Natural killer cell (primary cell): ENCODE measurements around the gene OVCH1. TPM values are rescaled to one million over a fixed set of nuclear protein-coding genes. Genes with fewer than 3 reads are reported as not detected.

Source experiments
- ATAC-seq, 3 donors: fragments of 150-1000 bp in 2 of 3; fragments of 200-7000 bp in 1 of 3; cut with Tn5 transposase; 1 replicate in 1 of 3; 2 replicates in 2 of 3; pipeline ENCODE4 v1.10.0; 2021; ENCODE audit warnings: mild to moderate bottlenecking in 2 of 3, moderate library complexity in 2 of 3
- DNase-seq, 2 donors: peaks; one replicate each; pipeline versions ENCODE4 v3.0.0 to v3.0.0-alpha.2; 2013 to 2021; ENCODE audit warnings: mixed read lengths in 1 of 2
- H3K27ac ChIP-seq: one replicate; pipeline ENCODE4 v1.5.1; 2013; ENCODE audit warnings: mild to moderate bottlenecking, low read length
- H3K27me3 ChIP-seq: one replicate; pipeline ENCODE4 v1.6.1; 2013; ENCODE audit warnings: low read length; ENCODE audit not compliant: control insufficient read depth, insufficient read depth
- H3K36me3 ChIP-seq: one replicate; pipeline ENCODE4 v1.6.1; 2013; ENCODE audit warnings: low read length; ENCODE audit not compliant: control insufficient read depth, insufficient read depth
- H3K4me1 ChIP-seq: one replicate; pipeline ENCODE4 v1.6.1; 2013; ENCODE audit warnings: low read length; ENCODE audit not compliant: control insufficient read depth, insufficient read depth
- H3K4me3 ChIP-seq: one replicate; pipeline ENCODE4 v1.5.1; 2013; ENCODE audit warnings: low read length
- H3K9me3 ChIP-seq: one replicate; pipeline ENCODE4 v1.6.1; 2013; ENCODE audit warnings: low read length; ENCODE audit not compliant: control insufficient read depth, insufficient read depth
- H3K27ac Mint-ChIP-seq, 2 donors: one replicate each; pipeline ENCODE4 v1.8.0; 2022; ENCODE audit warnings: mild to moderate bottlenecking in 2 of 2, mixed read lengths in 2 of 2, moderate library complexity in 1 of 2
- H3K27me3 Mint-ChIP-seq, 2 donors: one replicate each; pipeline ENCODE4 v1.8.0; 2022; ENCODE audit warnings: low read depth in 2 of 2, mixed read lengths in 2 of 2
- H3K36me3 Mint-ChIP-seq: one replicate; pipeline ENCODE4 v1.8.0; 2022; ENCODE audit warnings: mixed read lengths
- H3K4me1 Mint-ChIP-seq, 2 donors: one replicate each; pipeline ENCODE4 v1.8.0; 2022; ENCODE audit warnings: mixed read lengths in 2 of 2
- H3K4me3 Mint-ChIP-seq: one replicate; pipeline ENCODE4 v1.8.0; 2022; ENCODE audit warnings: mild to moderate bottlenecking, moderate library complexity, mixed read lengths
- H3K9me3 Mint-ChIP-seq, 2 donors: one replicate each; pipeline ENCODE4 v1.8.0; 2022; ENCODE audit warnings: mixed read lengths in 2 of 2
- CTCF ChIP-seq: fragments of 200-600 bp; IDR thresholded peaks from one replicate; pipeline ENCODE4 v1.8.0; 2022; ENCODE audit warnings: antibody characterized with exemption
- WGBS: methylation state at CpG from one replicate; pipeline ENCODE4 v1.1.7; 2013; ENCODE audit warnings: missing lambda C conversion rate; ENCODE audit not compliant: insufficient coverage; 5-methylcytosine and 5-hydroxymethylcytosine counted together
- intact Hi-C: fragments of 100-400 bp; cut with micrococcal nuclease; formaldehyde crosslinking; loops from one replicate; pipeline ENCODE4 v1.14.2; 2022
- total RNA-seq, 4 donors: library from RNA; stranded (reverse); fragments of 120-200 nt in 1 of 4; gene quantifications; one replicate each; pipeline versions ENCODE4 v1.2.3 to v1.2.4, GENCODE V29; 2013 to 2022

Gene OVCH1
- total RNA-seq, 3 donors from 2014 or later (not counting 1 experiment from before 2014, with no cell fraction given): not detected

- H3K4me1 ChIP-seq: no peaks in the 10 kb centered on the region
- Mint-ChIP-seq H3K36me3 (no peaks in the 10 kb centered on the region), H3K9me3 (no peaks in the 10 kb centered on the region), H3K27ac (no peak overlapping the region), H3K4me3 (no peak overlapping the region), H3K4me1 (no peaks in the 10 kb centered on the region), H3K27me3 (peaks cover 0 to 4% of the 10 kb centered on the region in 2 donors)
- DNase-seq (no peak), ATAC-seq (no peak)
- 81% methylated on average over 2 of the region's 2 CpGs for WGBS
- no peak for TF ChIP-seq CTCF
- peaks cover 3% of the 10 kb centered on the region for H3K27me3 ChIP-seq
- intact Hi-C loops: no loop called here
- no peaks in the 10 kb centered on the region for H3K36me3 ChIP-seq
- H3K9me3 ChIP-seq: no peaks in the 10 kb centered on the region
- H3K27ac ChIP-seq: no peak overlapping the region
- no peak overlapping the region for H3K4me3 ChIP-seq
Measured at GRCh38 chr12:29430716-29431044, 66.8 kb downstream of the OVCH1 start.

- Mint-ChIP-seq H3K4me1 (no peaks in the 10 kb centered on the region), H3K4me3 (no peak overlapping the region), H3K9me3 (no peaks in the 10 kb centered on the region), H3K27me3 (peaks cover 0 to 4% of the 10 kb centered on the region in 2 donors), H3K36me3 (no peaks in the 10 kb centered on the region), H3K27ac (no peak overlapping the region)
- Histone ChIP-seq H3K27me3 (peaks cover 3% of the 10 kb centered on the region), H3K9me3 (no peaks in the 10 kb centered on the region), H3K4me1 (no peaks in the 10 kb centered on the region), H3K36me3 (no peaks in the 10 kb centered on the region), H3K4me3 (no peak overlapping the region), H3K27ac (no peak overlapping the region)
- ATAC-seq (no peak), DNase-seq (no peak)
- TF ChIP-seq CTCF: no peak
- intact Hi-C loops: no loop called here
- WGBS: 78% methylated on average over 2 of the region's 3 CpGs
Measured at GRCh38 chr12:29429999-29430715, 67.3 kb downstream of the OVCH1 start.

- H3K27ac ChIP-seq: no peak overlapping the region
- H3K27me3 Mint-ChIP-seq: peaks cover 0 to 6% of the 10 kb centered on the region in 2 donors
- no peak overlapping the region for H3K4me3 ChIP-seq
- no peak overlapping the region for H3K27ac Mint-ChIP-seq
- intact Hi-C loops: no loop called here
- H3K9me3 Mint-ChIP-seq: no peaks in the 10 kb centered on the region
- H3K36me3 Mint-ChIP-seq: no peaks in the 10 kb centered on the region
- TF ChIP-seq CTCF: no peak
- DNase-seq (peak in 1 of 2 donors; percentile 6), ATAC-seq (peak in 1 of 3 donors; percentile 60)
- H3K4me1 ChIP-seq: no peaks in the 10 kb centered on the region
- no peaks in the 10 kb centered on the region for H3K4me1 Mint-ChIP-seq
- no peaks in the 10 kb centered on the region for H3K36me3 ChIP-seq
- H3K4me3 Mint-ChIP-seq: no peak overlapping the region
- peaks cover 5% of the 10 kb centered on the region for H3K27me3 ChIP-seq
- no peaks in the 10 kb centered on the region for H3K9me3 ChIP-seq
Measured at GRCh38 chr12:29428633-29429032, 68.9 kb downstream of the OVCH1 start.

- WGBS: 4% methylated on average over 4 of the region's 4 CpGs
- Mint-ChIP-seq H3K36me3 (no peaks in the 10 kb centered on the region), H3K4me3 (no peak overlapping the region), H3K27ac (no peak overlapping the region), H3K4me1 (no peaks in the 10 kb centered on the region), H3K27me3 (peaks cover 0 to 6% of the 10 kb centered on the region in 2 donors), H3K9me3 (no peaks in the 10 kb centered on the region)
- no peak for TF ChIP-seq CTCF
- H3K36me3 ChIP-seq: no peaks in the 10 kb centered on the region
- ATAC-seq: peak in 1 of 3 donors; percentile 58
- no peaks in the 10 kb centered on the region for H3K9me3 ChIP-seq
- H3K4me1 ChIP-seq: no peaks in the 10 kb centered on the region
- intact Hi-C loops: no loop called here
- DNase-seq: peak in 1 of 2 donors; percentile 41
- no peak overlapping the region for H3K27ac ChIP-seq
- H3K4me3 ChIP-seq: no peak overlapping the region
- H3K27me3 ChIP-seq: peaks cover 5% of the 10 kb centered on the region
Measured at GRCh38 chr12:29427964-29428363, 69.5 kb downstream of the OVCH1 start.
